ENCODE data around the gene METTL17. TPM values are rescaled to one million over a fixed set of nuclear protein-coding genes. Genes with fewer than 3 reads are reported as not detected.

Gene METTL17
- total and polyA plus RNA-seq, 2 of the 13 experiments (the other 11 are each of a cell fraction or from before 2014, with no cell fraction given) = 122 to 199 TPM

GRCh38 chr14:21023817-21024584, 34.2 kb downstream of the METTL17 start (continued):
- TF ChIP-seq PATZ1 (CRISPR knock-in tag; IDR thresholded peaks at IDR 0.05) (peak; percentile 33; the same call in 1 of the 2 replicates), HMG20B (CRISPR knock-in tag; conservative IDR thresholded peaks at IDR 0.05) (no peak), HOMEZ (CRISPR knock-in tag; IDR thresholded peaks at IDR 0.05; ENCODE audit: low read depth) (no peak), ONECUT2 (CRISPR knock-in tag; IDR thresholded peaks at IDR 0.05) (0 out of 2 replicates have a peak, but pooled peaks have one; percentile 35), NR2C2 (CRISPR knock-in tag; IDR thresholded peaks at IDR 0.05; ENCODE audit: borderline replicate concordance) (peak; percentile 35; the same call in 1 of the 2 replicates), TEF (CRISPR knock-in tag; IDR thresholded peaks at IDR 0.05) (no peak), CCDC6 (CRISPR knock-in tag; IDR thresholded peaks at IDR 0.05) (peak; percentile 31; the same call in 1 of the 2 replicates), MAX (IDR thresholded peaks at IDR 0.05) (peak; percentile 45; the same call in 1 of the 2 replicates), RARA (CRISPR knock-in tag; IDR thresholded peaks at IDR 0.05) (peak; percentile 80), SKIL (CRISPR knock-in tag; IDR thresholded peaks at IDR 0.05; ENCODE audit: borderline replicate concordance) (peak; percentile 67; the same call in 1 of the 2 replicates), ZNF674 (CRISPR knock-in tag; IDR thresholded peaks at IDR 0.05; ENCODE audit: low read depth) (no peak), NFYB (CRISPR knock-in tag; IDR thresholded peaks at IDR 0.05) (peak; percentile 39; the same call in 1 of the 2 replicates), TCF12 (IDR thresholded peaks at IDR 0.05) (no peak), TCF12 (CRISPR knock-in tag; IDR thresholded peaks at IDR 0.05) (peak; percentile 28; the same call in 1 of the 2 replicates), ZEB1 (IDR thresholded peaks at IDR 0.05; ENCODE audit: insufficient replicate concordance, low read depth) (peak; percentile 25), TGIF2 (CRISPR knock-in tag; IDR thresholded peaks at IDR 0.05) (0 out of 2 replicates have a peak, but pooled peaks have one; percentile 27), TFE3 (CRISPR knock-in tag; IDR thresholded peaks at IDR 0.05) (0 out of 2 replicates have a peak, but pooled peaks have one; percentile 12), ETV5 (CRISPR knock-in tag; IDR thresholded peaks at IDR 0.05; ENCODE audit: borderline replicate concordance) (peak; percentile 59; the same call in 1 of the 2 replicates), RXRB (CRISPR knock-in tag; IDR thresholded peaks at IDR 0.05; ENCODE audit: borderline replicate concordance) (peak; percentile 78), FOXC1 (CRISPR knock-in tag; IDR thresholded peaks at IDR 0.05; ENCODE audit: borderline replicate concordance) (no peak), RBAK (CRISPR knock-in tag; IDR thresholded peaks at IDR 0.05) (0 out of 2 replicates have a peak, but pooled peaks have one; percentile 9)

All from HepG2 (cell line).